CD4-positive, alpha-beta T cell treated with Interleukin-17A for 1 hour (primary cell): ENCODE results near the gene SLC37A1.

Experiments
- DNase-seq: peaks from one replicate; pipeline ENCODE4 v3.0.0-alpha.2; 2020

Gene SLC37A1

GRCh38 chr21:42546433-42546832, 32.8 kb downstream of the SLC37A1 start:
- DNase-seq: no peak

- no peak for DNase-seq
Observed at GRCh38 chr21:42547001-42547905, 33.6 kb downstream of the SLC37A1 start.

DNA sequence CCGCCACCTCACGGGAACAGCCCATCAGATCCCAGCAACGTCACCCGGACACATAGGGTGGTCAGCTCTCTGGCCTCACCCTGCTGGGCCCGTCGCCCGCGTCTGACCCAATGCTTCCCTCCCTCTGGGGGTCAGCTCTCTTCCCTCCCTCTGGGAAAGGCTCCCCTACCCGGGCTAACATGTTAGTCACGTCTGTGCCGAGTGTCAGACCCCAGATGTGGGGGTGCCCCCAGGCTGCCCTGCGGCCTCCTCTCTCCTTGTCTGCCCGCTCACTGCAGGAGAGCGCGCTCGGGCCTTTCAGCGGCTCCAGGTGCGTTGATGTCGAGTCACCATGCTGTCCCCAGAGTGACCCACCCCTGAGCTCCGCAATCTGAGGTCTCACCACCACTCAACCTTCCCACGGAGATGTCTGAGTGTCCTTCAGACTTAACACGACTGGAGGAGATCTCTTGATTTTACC, 34.3 kb downstream of the SLC37A1 start:
- no peak for DNase-seq

- DNase-seq: no peak
Observed at GRCh38 chr21:42548687-42549406, 35.2 kb downstream of the SLC37A1 start.

GRCh38 chr21:42550817-42551216, 37.2 kb downstream of the SLC37A1 start:
- DNase-seq: no peak

DNA sequence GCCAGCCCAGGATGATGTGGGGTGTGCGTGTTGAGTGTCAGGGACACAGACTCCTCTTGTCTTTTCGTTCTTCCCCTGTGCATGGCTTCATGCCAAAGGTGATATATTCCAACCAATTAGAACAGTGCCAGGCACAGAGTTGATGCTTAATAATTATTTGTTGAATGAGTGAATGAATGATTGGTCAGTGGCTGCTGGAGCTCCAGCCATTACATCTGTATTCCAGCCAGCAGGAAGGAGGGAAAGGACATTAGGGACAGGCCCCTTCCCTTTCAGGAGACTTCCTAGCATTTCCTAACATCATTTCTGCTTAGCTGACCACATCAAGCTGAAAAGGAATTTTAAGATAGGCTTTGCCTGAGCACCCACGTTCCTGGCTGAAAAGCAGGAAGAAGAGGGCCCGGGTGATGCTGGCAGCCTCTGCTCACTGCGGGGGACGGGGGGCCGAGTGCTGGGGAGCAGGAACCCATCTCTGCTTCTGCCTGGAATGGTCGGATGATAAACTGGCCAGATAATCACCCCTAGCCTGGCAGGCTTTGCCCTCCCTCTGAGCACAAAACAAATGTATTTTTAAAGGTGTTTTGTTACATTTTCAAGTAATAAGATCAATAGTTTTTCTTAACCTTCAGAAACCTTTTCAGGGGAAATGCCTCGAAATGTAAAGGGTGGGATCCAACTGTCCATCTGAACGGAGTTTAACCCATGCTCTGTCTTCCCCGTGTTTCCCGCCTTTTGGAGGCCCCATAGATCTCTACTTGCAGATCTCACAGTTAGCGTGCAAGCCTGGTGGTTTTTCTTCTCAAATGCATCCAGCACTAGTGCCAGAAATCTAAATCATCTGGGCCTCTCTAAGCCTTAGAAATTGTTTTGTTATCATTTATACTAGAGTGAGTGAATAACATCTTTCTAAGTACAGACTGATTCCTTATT, 39.0 kb downstream of the SLC37A1 start:
- DNase-seq: no peak

- DNase-seq: no peak
Observed at GRCh38 chr21:42553435-42553834, 39.8 kb downstream of the SLC37A1 start.

GRCh38 chr21:42554251-42554961, 40.8 kb downstream of the SLC37A1 start:
- no peak for DNase-seq

DNA sequence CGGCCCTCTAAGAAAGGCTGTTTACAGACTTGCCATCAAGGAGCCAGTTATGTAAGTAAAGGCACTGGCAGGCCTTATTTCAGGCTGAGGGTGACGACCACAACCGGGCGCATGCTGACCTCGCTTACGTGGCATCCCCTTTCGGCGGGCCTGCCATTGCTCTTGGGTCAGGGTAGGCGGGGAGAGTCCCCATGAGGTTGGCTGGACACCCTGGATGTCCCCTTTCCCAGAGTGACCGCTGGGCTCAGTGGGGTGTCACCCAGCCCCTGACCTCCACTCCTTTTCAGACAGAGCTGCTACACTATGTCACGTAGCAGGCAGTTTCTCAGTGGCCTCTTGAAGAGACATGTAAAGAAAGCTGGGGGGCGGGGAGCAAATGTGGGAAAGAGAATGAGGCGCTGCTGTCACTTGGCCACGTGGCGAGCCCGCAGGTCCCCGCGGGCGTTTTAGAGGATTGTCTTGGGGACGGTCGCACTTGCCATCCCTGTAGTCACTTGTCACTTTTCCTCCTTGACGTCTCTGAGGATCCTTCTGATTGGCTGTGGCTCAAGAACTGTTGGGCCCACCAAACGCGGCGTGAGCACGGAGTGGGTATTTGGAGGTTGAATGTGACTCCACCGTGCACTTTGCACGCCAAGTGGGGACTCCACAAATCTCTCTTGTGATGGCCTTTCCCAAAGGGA, 42.2 kb downstream of the SLC37A1 start:
- DNase-seq: no peak

GRCh38 chr21:42556476-42556875, 42.8 kb downstream of the SLC37A1 start:
- no peak for DNase-seq

GRCh38 chr21:42556960-42557359, 43.3 kb downstream of the SLC37A1 start:
- DNase-seq: no peak

DNA sequence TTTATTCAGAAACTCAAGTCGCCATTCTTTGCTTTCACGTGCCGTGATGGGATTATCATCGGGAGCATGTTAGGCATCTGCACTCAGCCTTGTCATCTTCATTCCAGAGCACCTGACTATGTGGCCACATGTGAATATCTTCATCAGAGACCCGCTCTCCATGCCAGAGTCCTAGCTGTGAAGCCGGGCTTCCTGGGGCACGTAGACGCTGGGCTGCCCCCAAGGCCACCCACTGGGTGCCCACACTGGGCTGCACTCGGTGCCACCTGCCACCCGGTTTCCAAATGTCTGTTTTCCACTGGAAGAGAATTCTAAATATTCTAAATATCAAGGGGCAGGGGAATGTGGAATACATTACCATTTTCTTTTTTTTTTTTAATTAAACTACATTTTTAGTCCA, 43.8 kb downstream of the SLC37A1 start:
- no peak for DNase-seq

- DNase-seq: no peak
Observed at GRCh38 chr21:42558368-42558767, 44.7 kb downstream of the SLC37A1 start.

GRCh38 chr21:42558846-42559245, 45.2 kb downstream of the SLC37A1 start:
- DNase-seq: no peak

- DNase-seq: no peak
Observed at GRCh38 chr21:42559326-42559725, 45.7 kb downstream of the SLC37A1 start.

DNA sequence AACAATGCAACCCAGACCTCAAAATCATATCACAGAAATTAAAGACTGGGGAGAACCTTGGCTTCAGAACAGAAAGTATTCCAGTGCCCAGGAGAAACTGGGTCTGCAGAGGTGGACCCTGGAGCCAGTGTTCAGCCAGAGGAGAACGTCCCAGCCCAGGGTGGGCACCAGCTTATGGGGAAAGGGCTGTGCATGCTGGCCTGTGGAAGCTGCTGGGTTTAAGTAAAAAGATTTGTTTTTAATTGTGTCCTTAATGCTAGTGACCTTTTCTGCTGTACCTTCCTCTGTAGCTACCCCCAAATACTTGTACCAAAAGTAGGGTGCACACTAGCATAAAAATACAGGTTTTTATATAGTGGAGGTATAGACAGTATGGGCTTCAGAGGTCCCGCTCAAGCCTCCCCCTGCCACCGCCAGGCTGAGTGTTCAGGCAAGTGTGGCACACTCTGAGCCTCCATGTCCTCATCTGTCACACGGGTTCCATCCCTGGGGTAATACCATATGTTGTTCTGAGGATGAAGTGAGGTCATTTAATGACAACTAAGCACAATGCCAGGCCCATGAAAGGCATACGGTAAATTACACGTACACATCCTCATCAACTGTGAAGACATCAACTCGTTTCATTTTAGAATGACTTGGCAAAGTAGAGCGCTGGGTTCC, 47.0 kb downstream of the SLC37A1 start:
- DNase-seq: no peak

DNA sequence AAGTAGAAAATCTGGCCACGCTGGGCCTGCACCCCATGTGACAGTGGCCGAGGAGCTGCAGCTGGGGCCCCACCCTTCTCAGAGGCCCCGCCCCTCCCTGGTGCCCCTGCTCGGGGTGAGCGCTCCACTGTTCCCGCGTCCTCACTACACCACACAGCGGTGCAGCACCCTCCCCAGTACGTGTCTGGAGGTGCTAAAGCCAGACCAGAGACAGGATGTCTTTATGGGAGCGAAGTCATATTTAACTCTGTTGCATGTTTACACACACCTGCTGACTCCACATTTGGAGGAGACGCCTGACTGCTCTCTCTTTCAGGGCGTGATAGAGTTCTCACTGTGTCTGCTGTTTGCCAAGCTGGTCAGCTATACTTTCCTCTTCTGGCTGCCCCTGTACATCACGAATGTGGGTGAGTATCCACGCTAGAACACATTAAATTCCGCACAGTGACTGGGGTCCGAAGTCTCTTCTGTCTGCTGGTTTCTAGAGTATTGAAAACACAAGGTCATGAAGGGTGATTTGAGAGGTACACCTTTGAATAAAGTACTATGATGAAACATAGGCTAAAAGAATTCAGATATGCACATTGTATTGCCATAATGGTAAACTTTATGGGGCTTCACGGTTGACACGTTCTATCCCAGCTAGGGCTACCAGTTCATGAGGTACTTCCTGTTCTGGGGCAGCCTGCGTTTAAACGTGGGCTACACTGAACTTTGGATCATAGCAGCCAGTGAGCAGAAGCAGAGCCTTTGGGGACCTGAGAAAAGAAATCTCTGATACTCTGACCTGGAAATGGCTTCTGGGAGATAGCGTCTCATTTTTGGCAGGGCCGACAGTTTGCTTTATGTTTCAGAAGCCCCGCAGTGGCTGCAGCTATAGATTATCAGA, 48.4 kb downstream of the SLC37A1 start:
- DNase-seq: no peak

- no peak for DNase-seq
Observed at GRCh38 chr21:42562816-42563215, 49.2 kb downstream of the SLC37A1 start.

DNA sequence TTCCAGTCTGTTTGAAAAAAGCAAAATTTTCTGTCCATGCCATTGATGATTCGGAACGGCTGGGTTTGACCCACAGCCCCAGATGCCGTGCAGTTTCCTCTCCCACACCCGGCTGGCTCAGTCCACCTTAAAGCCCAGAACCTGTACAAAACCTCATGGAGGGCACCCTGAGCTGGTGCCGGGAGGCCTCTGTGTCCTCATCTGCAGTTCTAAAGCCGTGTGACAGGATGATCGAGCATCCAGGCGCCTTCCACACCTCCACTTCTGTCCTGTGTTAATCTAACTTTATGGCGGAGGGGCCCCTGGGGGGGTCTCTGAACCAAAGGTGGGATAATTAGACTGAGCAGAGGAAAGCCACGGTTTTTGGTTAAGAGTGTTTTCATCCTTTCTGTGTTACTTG, 49.6 kb downstream of the SLC37A1 start:
- no peak for DNase-seq

DNA sequence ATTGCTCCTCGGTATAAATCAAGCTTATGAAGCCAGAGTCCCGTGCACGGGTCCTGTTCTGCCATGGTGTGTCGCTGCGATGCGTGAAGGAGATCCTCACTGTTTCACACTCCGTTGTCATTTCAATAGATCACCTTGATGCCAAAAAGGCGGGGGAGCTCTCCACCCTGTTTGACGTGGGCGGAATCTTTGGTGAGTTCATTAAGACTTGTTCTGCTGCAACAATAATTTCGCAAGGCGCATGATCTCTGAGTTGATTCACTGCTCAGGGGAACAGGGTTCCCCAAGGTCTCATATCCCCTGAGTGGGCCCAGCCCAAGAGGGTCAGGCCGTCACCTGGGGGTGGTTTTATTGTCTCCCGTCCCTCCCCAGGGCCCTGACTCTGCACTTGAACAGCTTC, 50.0 kb downstream of the SLC37A1 start:
- DNase-seq: no peak
